ENCODE results near the gene CXCL12. TPM values are rescaled to one million over a fixed set of nuclear protein-coding genes. Genes with fewer than 3 reads are reported as not detected.

The CXCL12 gene
- total and polyA plus RNA-seq, 4 donors, result 23.7 to 91.4 (median 51.8) TPM

DNA sequence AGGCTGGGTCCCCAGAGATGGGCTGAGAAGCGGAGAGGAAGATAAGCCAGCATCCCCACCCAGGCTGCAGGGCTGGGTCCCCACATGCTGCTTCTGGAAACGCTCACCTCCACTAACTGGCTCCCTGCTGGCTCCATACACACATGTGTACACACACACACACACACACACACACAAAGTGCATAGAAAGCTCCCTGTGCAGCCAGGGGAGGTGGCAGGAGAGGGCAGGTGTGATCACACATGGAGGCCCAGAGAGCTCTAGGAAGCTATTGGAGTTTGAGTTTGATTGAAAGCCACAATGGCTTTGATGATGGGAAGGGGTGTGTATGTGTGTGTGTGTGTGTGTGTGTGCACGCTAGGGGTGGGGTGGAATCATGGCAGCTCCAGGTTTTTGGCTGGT lies 29.3 kb downstream of the CXCL12 start:
- no peak for DNase-seq

DNA sequence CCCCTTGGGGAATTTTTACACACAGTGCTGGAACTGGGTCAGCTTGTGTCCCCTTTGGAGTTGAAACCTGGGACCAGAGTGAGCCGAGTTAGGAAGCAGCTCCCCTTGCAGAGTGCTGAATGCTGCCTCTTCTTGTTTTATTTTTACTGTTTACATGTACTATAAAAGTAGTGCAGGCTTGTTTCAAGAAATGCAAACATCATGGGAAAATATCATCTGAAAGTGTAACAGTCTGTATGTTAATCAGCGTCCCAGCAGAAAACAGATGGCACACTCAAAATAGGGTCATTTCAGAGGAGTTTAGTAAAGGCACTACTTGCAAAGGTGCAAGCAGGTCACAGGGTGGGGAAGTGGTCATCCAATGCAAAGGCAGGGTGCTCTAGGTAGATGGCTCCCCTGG lies 30.1 kb downstream of the CXCL12 start:
- TF ChIP-seq, protein P1, sequence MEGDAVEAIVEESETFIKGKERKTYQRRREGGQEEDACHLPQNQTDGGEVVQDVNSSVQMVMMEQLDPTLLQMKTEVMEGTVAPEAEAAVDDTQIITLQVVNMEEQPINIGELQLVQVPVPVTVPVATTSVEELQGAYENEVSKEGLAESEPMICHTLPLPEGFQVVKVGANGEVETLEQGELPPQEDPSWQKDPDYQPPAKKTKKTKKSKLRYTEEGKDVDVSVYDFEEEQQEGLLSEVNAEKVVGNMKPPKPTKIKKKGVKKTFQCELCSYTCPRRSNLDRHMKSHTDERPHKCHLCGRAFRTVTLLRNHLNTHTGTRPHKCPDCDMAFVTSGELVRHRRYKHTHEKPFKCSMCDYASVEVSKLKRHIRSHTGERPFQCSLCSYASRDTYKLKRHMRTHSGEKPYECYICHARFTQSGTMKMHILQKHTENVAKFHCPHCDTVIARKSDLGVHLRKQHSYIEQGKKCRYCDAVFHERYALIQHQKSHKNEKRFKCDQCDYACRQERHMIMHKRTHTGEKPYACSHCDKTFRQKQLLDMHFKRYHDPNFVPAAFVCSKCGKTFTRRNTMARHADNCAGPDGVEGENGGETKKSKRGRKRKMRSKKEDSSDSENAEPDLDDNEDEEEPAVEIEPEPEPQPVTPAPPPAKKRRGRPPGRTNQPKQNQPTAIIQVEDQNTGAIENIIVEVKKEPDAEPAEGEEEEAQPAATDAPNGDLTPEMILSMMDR (IDR thresholded peaks at IDR 0.05; ENCODE audit: control extremely low read depth, extremely low read depth), result no peak
- Histone ChIP-seq H3K27ac (ENCODE audit: low read depth in 1 of 2, low read length in 1 of 2) (no peak overlapping the region), H3K27me3 (ENCODE audit: control insufficient read depth in 3 of 3, insufficient read depth in 3 of 3, low read length in 2 of 3) (no peaks in the 10 kb centered on the region), H3K36me3 (ENCODE audit: control insufficient read depth in 4 of 4, insufficient read depth in 4 of 4, low read length in 4 of 4) (no peaks in the 10 kb centered on the region), H3K4me3 (no peak overlapping the region), H3K9ac (ENCODE audit: insufficient read depth in 1 of 2, low read length in 2 of 2) (no peak overlapping the region), H3K4me1 (ENCODE audit: control insufficient read depth in 5 of 5, insufficient read depth in 5 of 5, low read length in 5 of 5) (peaks cover 0 to 66% (median 27%) of the 10 kb centered on the region in 5 donors), H3K9me3 (ENCODE audit: control insufficient read depth in 4 of 4, insufficient read depth in 3 of 4, low read length in 3 of 4) (peaks cover 0 to 3% (median 0%) of the 10 kb centered on the region in 4 donors)
- peak in 2 of 3 donors; percentile 59 to 76 for DNase-seq
- WGBS, 2 donors, result 75 to 86% methylated on average over 2 of the region's 2 CpGs
- no peak for ATAC-seq (ENCODE audit: insufficient read depth, low FRiP score)

More for the DNA sequence above, 29.3 kb downstream of the CXCL12 start:
- Histone ChIP-seq H3K36me3 (ENCODE audit: control insufficient read depth in 4 of 4, insufficient read depth in 4 of 4, low read length in 4 of 4) (no peaks in the 10 kb centered on the region), H3K9me3 (ENCODE audit: control insufficient read depth in 4 of 4, insufficient read depth in 3 of 4, low read length in 3 of 4) (peaks cover 0 to 3% (median 0%) of the 10 kb centered on the region in 4 donors), H3K27ac (ENCODE audit: low read depth in 1 of 2, low read length in 1 of 2) (no peak overlapping the region), H3K4me3 (no peak overlapping the region), H3K9ac (ENCODE audit: insufficient read depth in 1 of 2, low read length in 2 of 2) (no peak overlapping the region), H3K4me1 (ENCODE audit: control insufficient read depth in 5 of 5, insufficient read depth in 5 of 5, low read length in 5 of 5) (peaks cover 0 to 66% (median 27%) of the 10 kb centered on the region in 5 donors), H3K27me3 (ENCODE audit: control insufficient read depth in 3 of 3, insufficient read depth in 3 of 3, low read length in 2 of 3) (no peaks in the 10 kb centered on the region)
- ATAC-seq (ENCODE audit: insufficient read depth, low FRiP score), result no peak
- TF ChIP-seq, protein P1 (IDR thresholded peaks at IDR 0.05; ENCODE audit: control extremely low read depth, extremely low read depth), result no peak
- 80 to 85% methylated on average over 3 of the region's 3 CpGs for WGBS, 2 donors

DNA sequence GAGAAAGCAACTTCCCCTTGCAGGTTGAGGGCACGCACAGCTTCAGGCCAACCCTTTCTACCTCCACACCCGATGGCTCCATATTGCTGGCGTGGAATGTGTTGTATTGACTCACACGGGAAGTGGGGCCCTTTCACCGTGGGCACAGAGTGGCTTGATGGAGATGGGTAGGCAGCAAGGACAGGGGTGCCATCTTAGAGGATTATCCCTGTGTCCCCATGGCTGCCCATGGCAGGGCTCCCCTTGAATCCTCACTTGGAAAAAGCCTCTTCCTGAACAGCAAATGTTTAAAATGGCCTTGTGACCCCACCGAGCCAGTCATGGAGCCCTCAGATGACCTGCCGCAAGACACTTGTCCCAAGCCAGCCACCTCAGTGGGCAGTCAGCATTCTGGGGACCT lies 31.2 kb downstream of the CXCL12 start:
- Histone ChIP-seq H3K9ac (ENCODE audit: insufficient read depth in 1 of 2, low read length in 2 of 2) (no peak overlapping the region), H3K36me3 (ENCODE audit: control insufficient read depth in 4 of 4, insufficient read depth in 4 of 4, low read length in 4 of 4) (no peaks in the 10 kb centered on the region), H3K4me3 (no peak overlapping the region), H3K27ac (ENCODE audit: low read depth in 1 of 2, low read length in 1 of 2) (no peak overlapping the region), H3K4me1 (ENCODE audit: control insufficient read depth in 5 of 5, insufficient read depth in 5 of 5, low read length in 5 of 5) (peaks cover 0 to 59% (median 27%) of the 10 kb centered on the region in 5 donors), H3K9me3 (ENCODE audit: control insufficient read depth in 4 of 4, insufficient read depth in 3 of 4, low read length in 3 of 4) (peaks cover 0 to 3% (median 0%) of the 10 kb centered on the region in 4 donors), H3K27me3 (ENCODE audit: control insufficient read depth in 3 of 3, insufficient read depth in 3 of 3, low read length in 2 of 3) (no peaks in the 10 kb centered on the region)
- ATAC-seq (ENCODE audit: insufficient read depth, low FRiP score) (no peak), DNase-seq (no peak)
- 94 to 95% methylated on average over 7 of the region's 7 CpGs for WGBS, 2 donors
- TF ChIP-seq, protein P1 (IDR thresholded peaks at IDR 0.05; ENCODE audit: control extremely low read depth, extremely low read depth), result no peak

DNA sequence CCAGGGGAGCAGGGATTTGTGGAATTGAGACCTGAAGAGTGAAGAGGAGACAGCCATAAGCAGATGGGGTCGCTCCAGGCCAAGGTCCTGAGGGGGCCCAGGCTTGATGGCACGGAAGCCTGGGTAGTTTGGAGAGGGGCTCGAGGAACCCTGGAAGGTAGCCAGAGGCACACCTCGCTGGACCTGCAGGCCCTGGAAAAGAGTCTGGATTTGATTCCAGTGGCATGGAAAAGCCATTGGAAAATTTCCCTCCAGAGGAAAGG lies 31.8 kb downstream of the CXCL12 start:
- Histone ChIP-seq H3K27me3 (ENCODE audit: control insufficient read depth in 3 of 3, insufficient read depth in 3 of 3, low read length in 2 of 3) (no peaks in the 10 kb centered on the region), H3K4me3 (no peak overlapping the region), H3K27ac (ENCODE audit: low read depth in 1 of 2, low read length in 1 of 2) (no peak overlapping the region), H3K4me1 (ENCODE audit: control insufficient read depth in 5 of 5, insufficient read depth in 5 of 5, low read length in 5 of 5) (peaks cover 0 to 53% (median 21%) of the 10 kb centered on the region in 5 donors), H3K36me3 (ENCODE audit: control insufficient read depth in 4 of 4, insufficient read depth in 4 of 4, low read length in 4 of 4) (no peaks in the 10 kb centered on the region), H3K9ac (ENCODE audit: insufficient read depth in 1 of 2, low read length in 2 of 2) (no peak overlapping the region), H3K9me3 (ENCODE audit: control insufficient read depth in 4 of 4, insufficient read depth in 3 of 4, low read length in 3 of 4) (peaks cover 0 to 3% (median 0%) of the 10 kb centered on the region in 4 donors)
- TF ChIP-seq, protein P1 (IDR thresholded peaks at IDR 0.05; ENCODE audit: control extremely low read depth, extremely low read depth), result no peak
- ATAC-seq (ENCODE audit: insufficient read depth, low FRiP score) (no peak), DNase-seq (peak in 1 of 3 donors; percentile 7)
- WGBS, 2 donors, result 93 to 97% methylated on average over 4 of the region's 4 CpGs

Data from lung (tissue), 12 donors.